ENCODE measurements around the gene TGM1. TPM values are rescaled to one million over a fixed set of nuclear protein-coding genes. Genes with fewer than 3 reads are reported as not detected.
A peak's percentile ranks its signal among the peaks of the same experiment; 100 is the strongest.

The TGM1 gene
- total and polyA plus RNA-seq, 2 experiments from 2014 or later: 0.31 to 0.63 TPM

DNA sequence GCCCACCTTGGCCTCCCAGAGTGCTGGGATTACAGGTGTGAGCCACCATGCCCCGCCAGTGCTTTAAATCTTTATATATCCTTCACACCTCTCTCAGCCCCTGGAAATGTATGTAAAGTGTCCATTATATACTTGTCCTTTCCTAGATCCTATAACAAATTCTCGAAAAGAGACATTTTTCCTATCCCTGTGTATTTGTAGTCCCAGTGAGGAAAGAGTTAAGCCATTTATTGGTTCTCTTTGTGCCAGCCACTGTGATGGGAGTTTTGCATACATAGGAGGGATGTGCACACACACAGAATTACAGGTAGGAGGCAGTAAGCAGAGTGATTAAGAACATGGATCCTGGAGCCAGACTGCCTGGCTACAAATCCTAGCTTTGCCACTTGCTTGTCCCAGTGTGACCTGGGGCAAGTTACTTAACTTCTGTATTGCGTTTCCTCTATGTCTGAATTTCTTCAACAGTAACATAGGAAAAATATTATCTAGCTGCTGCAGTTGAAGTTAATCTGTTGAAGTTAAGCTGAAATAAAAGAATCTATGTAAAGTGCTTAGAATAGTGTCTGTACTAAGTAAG is 10.5 kb upstream of the TGM1 start:
- no peak overlapping the region for H3K4me3 ChIP-seq
- Mint-ChIP-seq H3K27ac (no peak overlapping the region), H3K4me1 (peaks cover 22% of the 10 kb centered on the region), H3K36me3 (ENCODE audit: low read depth) (no peaks in the 10 kb centered on the region; the same call in 2 of the 3 replicates), H3K9me3 (no peaks in the 10 kb centered on the region; the same call in 2 of the 3 replicates), H3K4me3 (no peak overlapping the region), H3K27me3 (ENCODE audit: insufficient read depth, low read depth, poor library complexity) (peaks cover 8% of the 10 kb centered on the region)
- TF ChIP-seq, protein P1, sequence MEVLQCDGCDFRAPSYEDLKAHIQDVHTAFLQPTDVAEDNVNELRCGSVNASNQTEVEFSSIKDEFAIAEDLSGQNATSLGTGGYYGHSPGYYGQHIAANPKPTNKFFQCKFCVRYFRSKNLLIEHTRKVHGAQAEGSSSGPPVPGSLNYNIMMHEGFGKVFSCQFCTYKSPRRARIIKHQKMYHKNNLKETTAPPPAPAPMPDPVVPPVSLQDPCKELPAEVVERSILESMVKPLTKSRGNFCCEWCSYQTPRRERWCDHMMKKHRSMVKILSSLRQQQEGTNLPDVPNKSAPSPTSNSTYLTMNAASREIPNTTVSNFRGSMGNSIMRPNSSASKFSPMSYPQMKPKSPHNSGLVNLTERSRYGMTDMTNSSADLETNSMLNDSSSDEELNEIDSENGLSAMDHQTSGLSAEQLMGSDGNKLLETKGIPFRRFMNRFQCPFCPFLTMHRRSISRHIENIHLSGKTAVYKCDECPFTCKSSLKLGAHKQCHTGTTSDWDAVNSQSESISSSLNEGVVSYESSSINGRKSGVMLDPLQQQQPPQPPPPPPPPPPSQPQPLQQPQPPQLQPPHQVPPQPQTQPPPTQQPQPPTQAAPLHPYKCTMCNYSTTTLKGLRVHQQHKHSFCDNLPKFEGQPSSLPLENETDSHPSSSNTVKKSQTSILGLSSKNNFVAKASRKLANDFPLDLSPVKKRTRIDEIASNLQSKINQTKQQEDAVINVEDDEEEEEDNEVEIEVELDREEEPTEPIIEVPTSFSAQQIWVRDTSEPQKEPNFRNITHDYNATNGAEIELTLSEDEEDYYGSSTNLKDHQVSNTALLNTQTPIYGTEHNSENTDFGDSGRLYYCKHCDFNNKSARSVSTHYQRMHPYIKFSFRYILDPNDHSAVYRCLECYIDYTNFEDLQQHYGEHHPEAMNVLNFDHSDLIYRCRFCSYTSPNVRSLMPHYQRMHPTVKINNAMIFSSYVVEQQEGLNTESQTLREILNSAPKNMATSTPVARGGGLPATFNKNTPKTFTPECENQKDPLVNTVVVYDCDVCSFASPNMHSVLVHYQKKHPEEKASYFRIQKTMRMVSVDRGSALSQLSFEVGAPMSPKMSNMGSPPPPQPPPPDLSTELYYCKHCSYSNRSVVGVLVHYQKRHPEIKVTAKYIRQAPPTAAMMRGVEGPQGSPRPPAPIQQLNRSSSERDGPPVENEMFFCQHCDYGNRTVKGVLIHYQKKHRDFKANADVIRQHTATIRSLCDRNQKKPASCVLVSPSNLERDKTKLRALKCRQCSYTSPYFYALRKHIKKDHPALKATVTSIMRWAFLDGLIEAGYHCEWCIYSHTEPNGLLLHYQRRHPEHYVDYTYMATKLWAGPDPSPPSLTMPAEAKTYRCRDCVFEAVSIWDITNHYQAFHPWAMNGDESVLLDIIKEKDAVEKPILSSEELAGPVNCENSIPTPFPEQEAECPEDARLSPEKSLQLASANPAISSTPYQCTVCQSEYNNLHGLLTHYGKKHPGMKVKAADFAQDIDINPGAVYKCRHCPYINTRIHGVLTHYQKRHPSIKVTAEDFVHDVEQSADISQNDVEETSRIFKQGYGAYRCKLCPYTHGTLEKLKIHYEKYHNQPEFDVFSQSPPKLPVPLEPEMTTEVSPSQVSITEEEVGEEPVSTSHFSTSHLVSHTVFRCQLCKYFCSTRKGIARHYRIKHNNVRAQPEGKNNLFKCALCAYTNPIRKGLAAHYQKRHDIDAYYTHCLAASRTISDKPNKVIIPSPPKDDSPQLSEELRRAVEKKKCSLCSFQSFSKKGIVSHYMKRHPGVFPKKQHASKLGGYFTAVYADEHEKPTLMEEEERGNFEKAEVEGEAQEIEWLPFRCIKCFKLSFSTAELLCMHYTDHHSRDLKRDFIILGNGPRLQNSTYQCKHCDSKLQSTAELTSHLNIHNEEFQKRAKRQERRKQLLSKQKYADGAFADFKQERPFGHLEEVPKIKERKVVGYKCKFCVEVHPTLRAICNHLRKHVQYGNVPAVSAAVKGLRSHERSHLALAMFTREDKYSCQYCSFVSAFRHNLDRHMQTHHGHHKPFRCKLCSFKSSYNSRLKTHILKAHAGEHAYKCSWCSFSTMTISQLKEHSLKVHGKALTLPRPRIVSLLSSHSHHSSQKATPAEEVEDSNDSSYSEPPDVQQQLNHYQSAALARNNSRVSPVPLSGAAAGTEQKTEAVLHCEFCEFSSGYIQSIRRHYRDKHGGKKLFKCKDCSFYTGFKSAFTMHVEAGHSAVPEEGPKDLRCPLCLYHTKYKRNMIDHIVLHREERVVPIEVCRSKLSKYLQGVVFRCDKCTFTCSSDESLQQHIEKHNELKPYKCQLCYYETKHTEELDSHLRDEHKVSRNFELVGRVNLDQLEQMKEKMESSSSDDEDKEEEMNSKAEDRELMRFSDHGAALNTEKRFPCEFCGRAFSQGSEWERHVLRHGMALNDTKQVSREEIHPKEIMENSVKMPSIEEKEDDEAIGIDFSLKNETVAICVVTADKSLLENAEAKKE (CRISPR knock-in tag; IDR thresholded peaks at IDR 0.05): no peak
- 0 out of 4 replicates have a peak, but pooled peaks have one; percentile 4 to 10 for TF ChIP-seq CTCF (conservative IDR thresholded peaks at IDR 0.05; ENCODE audit: low read depth in 2 of 2)
- no peaks in the 10 kb centered on the region for H3K27me3 ChIP-seq (ENCODE audit: insufficient read depth)
- H4K20me1 ChIP-seq (replicated peaks; ENCODE audit: insufficient read depth): no peaks in the 10 kb centered on the region; the same call in 1 of the 2 replicates
- H3F3A ChIP-seq (replicated peaks; ENCODE audit: low read depth): peaks cover 11% of the 10 kb centered on the region; the same call in 1 of the 2 replicates
- H3K36me3 ChIP-seq (ENCODE audit: insufficient read depth): no peaks in the 10 kb centered on the region
- ATAC-seq (no peak), DNase-seq (ENCODE audit: low spot score) (peak; percentile 35)
- H2AFZ ChIP-seq: no peak overlapping the region
- no peak overlapping the region for H3K4me2 ChIP-seq
- H3K9me2 ChIP-seq (ENCODE audit: insufficient read depth): no peaks in the 10 kb centered on the region
- H3K4me1 ChIP-seq (ENCODE audit: insufficient read depth): peaks cover 16% of the 10 kb centered on the region
- no peak overlapping the region; the same call in 1 of the 2 replicates for H3K27ac ChIP-seq (ENCODE audit: low read depth)
- no peaks in the 10 kb centered on the region; the same call in 1 of the 2 replicates for H3K79me2 ChIP-seq (replicated peaks; ENCODE audit: insufficient read depth)
